ENCODE results near the gene SLC35E2B.

The SLC35E2B gene

DNA sequence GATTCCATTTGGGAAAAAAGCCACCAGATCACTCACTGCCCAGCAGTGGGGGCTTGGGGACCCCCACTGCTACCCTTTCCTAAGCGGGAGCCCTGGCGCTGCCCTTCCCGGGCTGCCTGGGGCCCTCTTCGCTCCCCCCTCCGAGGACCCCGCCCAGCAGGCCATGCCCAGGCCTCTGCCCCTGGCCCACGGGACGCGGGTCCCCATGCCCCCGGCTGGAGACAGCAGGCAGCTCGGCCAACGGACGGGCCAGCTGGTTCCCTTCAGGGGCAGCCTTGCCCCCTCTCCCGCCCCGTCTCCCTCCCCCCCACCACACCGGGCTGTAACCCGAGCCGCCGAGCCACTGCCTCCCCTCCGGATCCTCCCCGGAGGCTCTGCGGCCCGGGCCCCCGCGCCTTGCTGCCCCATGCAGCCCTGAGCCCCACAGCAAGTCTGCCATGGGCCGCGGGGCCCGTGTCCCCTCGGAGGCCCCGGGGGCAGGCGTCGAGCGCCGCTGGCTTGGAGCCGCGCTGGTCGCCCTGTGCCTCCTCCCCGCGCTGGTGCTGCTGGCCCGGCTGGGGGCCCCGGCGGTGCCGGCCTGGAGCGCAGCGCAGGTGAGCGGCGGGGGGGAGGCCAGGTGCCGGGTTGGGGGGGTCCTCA lies 60.7 kb downstream of the SLC35E2B start, which contains the start of gene MMP23B:
Gene MMP23B (plus strand): TSS at position 392 of the 639 bp plus-strand sequence. CDS start 46 bp downstream, at position 438.
- TF ChIP-seq, protein P1, sequence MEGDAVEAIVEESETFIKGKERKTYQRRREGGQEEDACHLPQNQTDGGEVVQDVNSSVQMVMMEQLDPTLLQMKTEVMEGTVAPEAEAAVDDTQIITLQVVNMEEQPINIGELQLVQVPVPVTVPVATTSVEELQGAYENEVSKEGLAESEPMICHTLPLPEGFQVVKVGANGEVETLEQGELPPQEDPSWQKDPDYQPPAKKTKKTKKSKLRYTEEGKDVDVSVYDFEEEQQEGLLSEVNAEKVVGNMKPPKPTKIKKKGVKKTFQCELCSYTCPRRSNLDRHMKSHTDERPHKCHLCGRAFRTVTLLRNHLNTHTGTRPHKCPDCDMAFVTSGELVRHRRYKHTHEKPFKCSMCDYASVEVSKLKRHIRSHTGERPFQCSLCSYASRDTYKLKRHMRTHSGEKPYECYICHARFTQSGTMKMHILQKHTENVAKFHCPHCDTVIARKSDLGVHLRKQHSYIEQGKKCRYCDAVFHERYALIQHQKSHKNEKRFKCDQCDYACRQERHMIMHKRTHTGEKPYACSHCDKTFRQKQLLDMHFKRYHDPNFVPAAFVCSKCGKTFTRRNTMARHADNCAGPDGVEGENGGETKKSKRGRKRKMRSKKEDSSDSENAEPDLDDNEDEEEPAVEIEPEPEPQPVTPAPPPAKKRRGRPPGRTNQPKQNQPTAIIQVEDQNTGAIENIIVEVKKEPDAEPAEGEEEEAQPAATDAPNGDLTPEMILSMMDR (conservative IDR thresholded peaks at IDR 0.05; ENCODE audit: low read depth, low read length): no peak
- DNase-seq (ENCODE audit: low read depth): no peak
- H3K4me3 ChIP-seq (ENCODE audit: low read length): no peak within 1 kb of the TSS

DNA sequence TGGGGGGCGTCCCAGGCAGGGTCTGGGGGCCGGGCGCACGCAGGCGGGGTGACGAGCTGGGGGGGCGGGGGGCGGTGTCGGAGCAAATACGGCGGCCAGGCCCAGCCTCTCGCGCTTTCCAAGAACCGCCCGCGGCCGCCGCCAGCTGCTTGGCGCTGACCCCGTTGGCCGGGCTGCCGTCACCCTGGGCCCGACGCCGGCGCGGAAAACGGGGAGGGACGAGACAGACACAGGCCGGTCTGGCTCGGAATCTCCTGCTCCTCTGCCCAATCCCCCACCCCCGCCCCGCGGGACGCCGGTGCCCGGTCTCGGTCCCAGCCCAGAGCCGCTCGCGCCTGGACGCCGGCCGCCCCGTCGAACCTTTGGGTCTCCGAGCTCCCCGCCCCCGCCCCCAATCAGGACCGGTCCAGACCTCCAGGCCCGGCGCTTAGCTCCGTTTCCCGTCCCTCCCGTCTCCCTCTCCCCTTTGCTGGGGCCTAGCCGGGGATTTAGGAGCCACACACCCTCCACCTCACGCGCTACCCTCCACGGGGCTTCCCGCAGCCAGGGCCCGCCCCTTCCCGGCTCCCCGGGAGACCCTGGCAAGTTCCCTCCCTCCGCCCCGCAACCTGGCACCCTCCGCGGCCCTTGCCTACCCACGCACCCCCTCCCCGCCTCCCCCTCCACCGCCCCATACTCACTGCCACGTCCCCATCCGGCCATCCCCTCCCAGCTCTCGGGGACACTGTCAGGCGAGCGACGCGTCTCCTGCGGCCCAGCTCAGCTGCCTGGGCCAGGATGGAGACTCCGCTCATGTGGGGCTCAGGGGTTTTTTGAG lies 61.4 kb downstream of the SLC35E2B start:
- no peak overlapping the region for H3K4me3 ChIP-seq (ENCODE audit: low read length)
- TF ChIP-seq, protein P1 (conservative IDR thresholded peaks at IDR 0.05; ENCODE audit: low read depth, low read length): no peak
- DNase-seq (ENCODE audit: low read depth): no peak

DNA sequence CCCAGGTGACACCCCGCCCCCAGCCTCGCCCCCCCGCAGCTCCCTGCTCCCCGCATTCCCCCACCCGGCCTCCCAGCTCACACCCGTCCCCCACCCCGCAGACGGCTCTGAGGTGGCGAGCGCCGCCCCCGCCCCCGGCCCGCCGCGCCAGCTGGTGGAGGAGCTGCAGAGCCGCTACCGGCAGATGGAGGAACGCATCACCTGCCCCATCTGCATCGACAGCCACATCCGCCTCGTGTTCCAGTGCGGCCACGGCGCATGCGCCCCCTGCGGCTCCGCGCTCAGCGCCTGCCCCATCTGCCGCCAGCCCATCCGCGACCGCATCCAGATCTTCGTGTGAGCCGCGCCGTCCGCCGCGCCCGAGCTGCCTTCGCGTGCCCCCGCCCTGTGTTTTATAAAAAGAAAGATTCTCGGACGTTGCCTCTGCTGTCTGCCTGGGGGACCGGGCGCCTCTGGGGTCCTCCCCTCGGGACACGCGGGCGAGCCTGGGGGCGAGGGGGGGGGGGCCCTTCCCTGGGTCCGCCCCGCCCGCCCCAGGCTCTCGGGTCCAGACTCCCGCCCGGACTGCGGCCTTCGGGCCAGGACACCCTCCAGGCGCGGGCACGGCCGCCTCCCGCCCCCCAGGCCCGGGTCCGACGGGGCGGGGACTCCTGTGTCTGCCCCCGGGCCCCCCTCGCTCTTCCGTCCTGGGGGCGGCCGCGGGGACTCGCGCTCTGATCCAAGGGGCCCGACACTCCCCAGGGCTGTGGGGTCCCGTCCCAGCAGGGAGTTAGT lies 62.2 kb downstream of the SLC35E2B start:
- DNase-seq (ENCODE audit: low read depth): no peak
- no peak overlapping the region for H3K4me3 ChIP-seq (ENCODE audit: low read length)
- TF ChIP-seq, protein P1 (conservative IDR thresholded peaks at IDR 0.05; ENCODE audit: low read depth, low read length): no peak

DNA sequence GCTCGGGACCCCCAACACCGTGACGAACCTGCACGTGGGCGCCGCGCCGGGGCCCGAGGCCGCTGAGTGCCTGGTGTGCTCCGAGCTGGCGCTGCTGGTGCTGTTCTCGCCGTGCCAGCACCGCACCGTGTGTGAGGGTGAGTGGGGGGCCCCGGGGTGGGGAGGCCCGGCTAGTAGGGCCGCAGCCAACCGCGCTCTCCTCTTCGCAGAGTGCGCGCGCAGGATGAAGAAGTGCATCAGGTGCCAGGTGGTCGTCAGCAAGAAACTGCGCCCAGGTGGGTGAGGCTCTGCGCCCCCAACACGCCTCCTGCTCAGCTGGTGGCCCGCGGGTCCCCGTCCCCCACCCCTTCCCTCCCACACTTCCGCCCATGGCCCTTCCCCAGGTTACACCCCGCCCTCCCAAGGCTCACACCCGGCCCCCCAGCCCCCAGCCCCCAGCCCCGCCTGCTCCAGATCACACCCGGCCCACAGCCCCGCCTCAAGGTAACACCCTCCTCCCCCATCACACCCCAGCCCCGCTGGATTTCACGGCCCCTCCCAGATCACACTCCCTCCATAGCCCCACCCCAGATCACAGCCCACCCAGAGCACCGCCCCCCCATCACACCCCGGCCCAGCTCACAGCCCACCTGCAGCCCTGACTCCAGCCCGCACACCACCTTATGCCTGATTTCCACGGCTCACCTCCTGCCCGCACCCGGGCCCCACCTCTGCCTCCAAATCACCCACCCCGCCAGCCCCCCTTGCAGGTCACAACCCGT lies 63.0 kb downstream of the SLC35E2B start:
- TF ChIP-seq, protein P1 (conservative IDR thresholded peaks at IDR 0.05; ENCODE audit: low read depth, low read length): no peak
- H3K4me3 ChIP-seq (ENCODE audit: low read length): no peak overlapping the region
- no peak for DNase-seq (ENCODE audit: low read depth)

DNA sequence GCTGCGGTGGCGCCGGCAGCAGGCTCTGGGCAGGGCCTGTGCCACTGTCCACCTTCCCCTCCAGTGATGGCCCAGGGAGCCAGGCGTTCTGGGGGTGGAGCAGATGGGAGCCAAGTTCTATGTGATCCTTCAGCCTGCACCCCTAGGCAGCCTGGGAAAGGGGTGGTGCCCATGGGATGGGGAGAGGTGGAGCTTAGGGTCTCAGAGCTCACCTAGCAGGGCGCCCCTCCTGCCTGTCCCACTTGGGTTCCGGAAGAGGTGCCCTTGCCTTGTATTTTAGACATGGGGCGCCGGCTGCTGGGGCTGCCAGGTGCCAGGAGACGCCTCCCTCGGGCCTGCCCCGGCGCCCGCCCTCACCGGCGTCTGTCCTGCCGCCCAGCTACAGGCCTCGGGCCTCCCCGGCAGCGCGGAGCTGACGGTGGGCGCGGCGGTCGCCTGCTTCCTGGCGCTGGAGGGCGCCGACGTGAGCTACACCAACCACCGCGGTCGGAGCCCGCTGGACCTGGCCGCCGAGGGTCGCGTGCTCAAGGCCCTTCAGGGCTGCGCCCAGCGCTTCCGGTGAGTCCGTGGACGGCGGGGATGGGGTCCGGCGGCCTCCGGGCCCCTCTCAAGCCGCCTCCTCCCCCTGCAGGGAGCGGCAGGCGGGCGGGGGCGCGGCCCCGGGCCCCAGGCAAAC lies 63.7 kb downstream of the SLC35E2B start:
- DNase-seq (ENCODE audit: low read depth): no peak
- TF ChIP-seq, protein P1 (conservative IDR thresholded peaks at IDR 0.05; ENCODE audit: low read depth, low read length): no peak
- H3K4me3 ChIP-seq (ENCODE audit: low read length): no peak overlapping the region

All from retinal pigment epithelial cell (primary cell).